Transverse colon (tissue), 4 donors: ENCODE results near the gene SAMM50. TPM values are rescaled to one million over a fixed set of nuclear protein-coding genes. Genes with fewer than 3 reads are reported as not detected.

Experiments used
- DNase-seq: peaks from one replicate; pipeline ENCODE4 v3.0.0-alpha.2; 2019
- H3K27ac ChIP-seq, 4 donors: fragments of 200-600 bp; sonication (generic); 2 replicates each; pipeline ENCODE4 v1.5.1; 2016 to 2018; ENCODE audit warnings: inconsistent platforms in 4 of 4
- H3K27me3 ChIP-seq: fragments of 200-600 bp; sonication (generic); 2 replicates; pipeline ENCODE4 v1.5.1; 2017; ENCODE audit warnings: inconsistent platforms
- H3K36me3 ChIP-seq, 4 donors: fragments of 200-600 bp; sonication (generic); 2 replicates each; pipeline ENCODE4 v1.5.1; 2017 to 2019; ENCODE audit warnings: inconsistent platforms in 4 of 4
- H3K4me1 ChIP-seq, 4 donors: fragments of 200-600 bp; sonication (generic); 2 replicates each; pipeline ENCODE4 v1.5.1; 2017 to 2020; ENCODE audit warnings: inconsistent platforms in 4 of 4
- H3K4me3 ChIP-seq, 4 donors: fragments of 200-600 bp; sonication (generic); 1 replicate in 1 of 4; 2 replicates in 3 of 4; pipeline versions ENCODE4 v1.5.1 to v1.6.1; 2017 to 2019; ENCODE audit warnings: inconsistent platforms in 4 of 4
- H3K9me3 ChIP-seq, 2 donors: fragments of 200-600 bp; sonication (generic); 2 replicates each; pipeline ENCODE4 v1.5.1; 2017 to 2019; ENCODE audit warnings: inconsistent platforms in 2 of 2
- CTCF ChIP-seq, 5 experiments: fragments of 200-600 bp in 3 of 5; fragments of 450-650 bp in 2 of 5; sonication (generic) in 3 of 5; IDR thresholded peaks; 1 replicate in 2 of 5; 2 replicates in 3 of 5; pipeline ENCODE4 v1.5.1; 2016 to 2017; ENCODE audit warnings: antibody characterized with exemption in 5 of 5, inconsistent platforms in 3 of 5, mild to moderate bottlenecking in 2 of 5, moderate library complexity in 1 of 5
- EP300 ChIP-seq: sonication (generic); formaldehyde crosslinking; IDR thresholded peaks from one replicate; pipeline ENCODE4 v1.6.1; 2017; ENCODE audit warnings: antibody characterized with exemption, low read depth
- POLR2A ChIP-seq: fragments of 450-650 bp; IDR thresholded peaks from one replicate; pipeline ENCODE4 v1.6.1; 2016; ENCODE audit warnings: antibody characterized with exemption, mild to moderate bottlenecking, moderate library complexity
- POLR2AphosphoS5 ChIP-seq, 3 donors: sonication (generic); formaldehyde crosslinking; IDR thresholded peaks; one replicate each; pipeline ENCODE4 v1.6.1; 2016; ENCODE audit warnings: antibody characterized with exemption in 3 of 3
- WGBS, 2 donors: methylation state at CpG; one replicate each; pipeline ENCODE4 v1.1.5; 2018; ENCODE audit warnings: low coverage in 1 of 2; 5-methylcytosine and 5-hydroxymethylcytosine counted together
- in situ Hi-C, 4 donors: fragments of 200-750 bp; cut with MboI; loops; one replicate each; pipeline versions ENCODE4 v1.15.0 to v1.15.1; 2017; ENCODE audit warnings: low sequenced_read_pairs in 3 of 4, low pct_ligation_motif_present in 1 of 4, low pct_unique_long_range_greater_than_20kb in 1 of 4
- intact Hi-C: fragments of 100-400 bp; cut with DNase I; formaldehyde crosslinking; loops from one replicate; pipeline ENCODE4 v1.15.1; 2023; ENCODE audit warnings: low total_unique reads
- total RNA-seq, 4 donors: library from RNA; depleted of rRNA; stranded (reverse); fragments of >200 nt; gene quantifications; one replicate each; pipeline ENCODE4 v1.1.0, GENCODE V29; 2016

The SAMM50 gene
- total RNA-seq, 4 donors from 2014 or later = 9.0 to 82.6 (median 33.3) TPM

GRCh38 chr22:44024288-44024921 is 69.2 kb downstream of the SAMM50 start, which contains the start of gene PARVB:
PARVB (plus strand) TSS chr22:44024302; CDS start chr22:44024340, 38 bp downstream.
- in situ Hi-C loops = no loop called here
- Histone ChIP-seq H3K4me1 (peaks cover 3 to 17% (median 10%) of the 10 kb centered on the region in 4 donors), H3K36me3 (no peaks in the 10 kb centered on the region), H3K27me3 (peaks cover 10% of the 10 kb centered on the region), H3K4me3 (peak within 1 kb of the TSS; percentile 56 to 67 (median 60)), H3K9me3 (no peaks in the 10 kb centered on the region), H3K27ac (peak within 1 kb of the TSS; percentile 82 to 87 (median 86))
- intact Hi-C loops = no loop called here
- TF ChIP-seq CTCF (IDR thresholded peaks at IDR 0.05) (no peak), POLR2A (no peak), POLR2AphosphoS5 (IDR thresholded peaks at IDR 0.05) (no peak), EP300 (no peak)
- WGBS, 2 donors = 0 to 8% methylated on average over 11 to 16 of the region's 83 CpGs
- DNase-seq = peak; percentile 17

- Histone ChIP-seq H3K9me3 (no peaks in the 10 kb centered on the region), H3K4me3 (peak overlapping the region; percentile 8 to 67 (median 60)), H3K27me3 (peaks cover 10% of the 10 kb centered on the region), H3K36me3 (no peaks in the 10 kb centered on the region), H3K4me1 (peaks cover 3 to 17% (median 10%) of the 10 kb centered on the region in 4 donors), H3K27ac (peak overlapping the region; percentile 82 to 87 (median 86))
- WGBS, 2 donors = 70 to 82% methylated on average over 5 to 26 of the region's 26 CpGs
- DNase-seq = peak; percentile 83
- TF ChIP-seq EP300 (no peak), POLR2A (peak; percentile 47), CTCF (IDR thresholded peaks at IDR 0.05) (no peak), POLR2AphosphoS5 (IDR thresholded peaks at IDR 0.05) (peak in 1 of 3 donors; percentile 66)
- intact Hi-C loops = no loop called here
- in situ Hi-C loops = no loop called here
These were observed 70.2 kb downstream of the SAMM50 start for GRCh38 chr22:44025171-44026065.

- 42 to 64% methylated on average over 9 to 17 of the region's 17 CpGs for WGBS, 2 donors
- TF ChIP-seq EP300 (no peak), POLR2AphosphoS5 (IDR thresholded peaks at IDR 0.05) (no peak), POLR2A (no peak), CTCF (IDR thresholded peaks at IDR 0.05) (no peak)
- in situ Hi-C loops = no loop called here
These were observed 70.9 kb downstream of the SAMM50 start for GRCh38 chr22:44026066-44026629.

More at GRCh38 chr22:44026066-44026629, 70.9 kb downstream of the SAMM50 start:
- Histone ChIP-seq H3K4me1 (peaks cover 3 to 17% (median 10%) of the 10 kb centered on the region in 4 donors), H3K9me3 (no peaks in the 10 kb centered on the region), H3K27me3 (peaks cover 10% of the 10 kb centered on the region), H3K36me3 (no peaks in the 10 kb centered on the region), H3K27ac (peak overlapping the region; percentile 82 to 87 (median 86)), H3K4me3 (peak overlapping the region in 2 of 4 donors; percentile 9)
- DNase-seq = no peak
- intact Hi-C loops = no loop called here
